K562 (cell line): Measurements from ENCODE around the gene MACF1. TPM values are rescaled to one million over a fixed set of nuclear protein-coding genes. Genes with fewer than 3 reads are reported as not detected.

Experiments used
- ADNP ChIP-seq: fragments of 200-800 bp; sonication (Bioruptor generic); IDR thresholded peaks from 2 replicates; pipeline ENCODE4 v1.6.1; 2016; ENCODE audit warnings: missing genetic modification characterization, missing compliant biosample characterization
- ARID1B ChIP-seq: fragments of 450-650 bp; IDR thresholded peaks from 2 replicates; pipeline ENCODE4 v1.6.1; 2016; ENCODE audit warnings: antibody characterized with exemption, mild to moderate bottlenecking, inconsistent platforms
- ARID3B ChIP-seq: fragments of 250-450 bp; sonication (Bioruptor Pico); IDR thresholded peaks from 2 replicates; pipeline ENCODE4 v1.4.0; 2020; ENCODE audit warnings: borderline replicate concordance
- CBFA2T3 ChIP-seq: fragments of 450-650 bp; IDR thresholded peaks from 2 replicates; pipeline ENCODE4 v1.6.1; 2017
- CBX5 ChIP-seq: IDR thresholded peaks from 2 replicates; pipeline ENCODE4 v1.6.1; 2014; ENCODE audit warnings: low read depth, borderline replicate concordance
- CBX8 ChIP-seq: fragments of 200-600 bp; sonication (generic); IDR thresholded peaks from 2 replicates; pipeline ENCODE4 v1.6.1; 2012; ENCODE audit warnings: borderline replicate concordance, mixed run types, low read depth, mild to moderate bottlenecking, moderate library complexity, mixed read lengths, low read length, control low read depth, inconsistent platforms; ENCODE audit not compliant: poor library complexity, severe bottlenecking; ENCODE audit errors: extremely low read depth
- CEBPG ChIP-seq, 3 experiments: fragments of 200-800 bp in 1 of 3; sonication (Bioruptor generic) in 1 of 3; sonication (generic) in 1 of 3; formaldehyde crosslinking in 1 of 3; IDR thresholded peaks in 2 of 3; conservative IDR thresholded peaks in 1 of 3; 2 replicates each; pipeline versions ENCODE4 v1.6.1 to v1.8.0; 2016 to 2022; ENCODE audit warnings: missing compliant biosample characterization in 2 of 3, missing genetic modification characterization in 2 of 3, mild to moderate bottlenecking in 1 of 3, missing genetic modification reagents in 1 of 3
- CHD4 ChIP-seq: fragments of 200-600 bp; sonication (generic); IDR thresholded peaks from 3 replicates; pipeline ENCODE4 v1.6.1; 2012; ENCODE audit warnings: low read depth, mild to moderate bottlenecking, mixed read lengths, low read length, inconsistent platforms; ENCODE audit not compliant: insufficient read depth, insufficient replicate concordance, poor library complexity, severe bottlenecking
- KDM1A ChIP-seq, 2 experiments: fragments of 450-650 bp; IDR thresholded peaks; 2 replicates each; pipeline ENCODE4 v1.6.1; 2016; ENCODE audit warnings: mild to moderate bottlenecking in 2 of 2
- SAP30 ChIP-seq: fragments of 200-600 bp; sonication (generic); IDR thresholded peaks from 2 replicates; pipeline ENCODE4 v1.6.1; 2012; ENCODE audit warnings: borderline replicate concordance, low read depth, mild to moderate bottlenecking, moderate library complexity, low read length, control low read depth, inconsistent platforms; ENCODE audit not compliant: insufficient read depth, poor library complexity, severe bottlenecking
- SMAD2 ChIP-seq: fragments of 150-350 bp; IDR thresholded peaks from 2 replicates; pipeline ENCODE4 v1.6.1; 2014; ENCODE audit warnings: low read depth, mild to moderate bottlenecking, low read length
- TCF3 ChIP-seq: sonication (generic); formaldehyde crosslinking; IDR thresholded peaks from 2 replicates; pipeline ENCODE4 v1.4.0; 2020; ENCODE audit warnings: mild to moderate bottlenecking, missing genetic modification reagents
- TFAM ChIP-seq: fragments of 250-450 bp; sonication (Bioruptor Pico); conservative IDR thresholded peaks from 2 replicates; pipeline ENCODE4 v1.5.0; 2021; ENCODE audit warnings: mild to moderate bottlenecking, moderate library complexity
- TFAP4 ChIP-seq: sonication (generic); formaldehyde crosslinking; IDR thresholded peaks from 2 replicates; pipeline ENCODE4 v1.8.0; 2022; ENCODE audit warnings: missing genetic modification reagents, mild to moderate bottlenecking, moderate library complexity, borderline replicate concordance
- U2AF1 ChIP-seq: fragments of 200-400 bp; formaldehyde crosslinking; optimal IDR thresholded peaks from 2 replicates; pipeline ENCODE3; 2017; ENCODE audit warnings: mild to moderate bottlenecking, low read depth, low read length, moderate library complexity
- ZBED1 ChIP-seq: IDR thresholded peaks from 2 replicates; pipeline ENCODE4 v1.6.1; 2014
- ZNF121 ChIP-seq: sonication (generic); formaldehyde crosslinking; conservative IDR thresholded peaks from 2 replicates; pipeline ENCODE4 v1.8.0; 2022; ENCODE audit warnings: missing genetic modification reagents
- ZNF184 ChIP-seq: sonication (generic); formaldehyde crosslinking; IDR thresholded peaks from 2 replicates; pipeline ENCODE4 v1.5.0; 2020; ENCODE audit warnings: missing genetic modification reagents
- ZNF3 ChIP-seq: fragments of 250-450 bp; sonication (Bioruptor Pico); IDR thresholded peaks from 2 replicates; pipeline ENCODE4 v1.5.0; 2021; ENCODE audit warnings: mild to moderate bottlenecking, moderate library complexity
- ZNF347 ChIP-seq: fragments of 450-650 bp; formaldehyde crosslinking; IDR thresholded peaks from 2 replicates; pipeline ENCODE4 v1.4.0; 2020; ENCODE audit warnings: low read depth, mild to moderate bottlenecking, moderate library complexity
- polyA plus RNA-seq, 8 experiments: library from polyadenylated mRNA; depleted of rRNA in 4 of 8; stranded (reverse) in 5 of 8; unstranded in 3 of 8; fragments of >200 nt; fragmentation: Nextera tagmentation in 2 of 8; fragmentation: Illumina TruSeq in 1 of 8; extraction: Ambion mirVana in 2 of 8; extraction: Trizol in 1 of 8; gene quantifications; 2 replicates each; pipeline versions ENCODE4 v1.2.1 to v1.2.3, GENCODE V29; 2011 to 2014; ENCODE audit warnings: inconsistent platforms in 1 of 8, missing spikeins in 1 of 8
- total RNA-seq, 7 experiments: library from RNA; depleted of rRNA in 6 of 7; stranded (reverse); fragments of >200 nt in 6 of 7; fragmentation: Illumina TruSeq in 2 of 7; extraction: Trizol in 2 of 7; gene quantifications; 2 replicates each; pipeline versions ENCODE4 v1.2.1 to v1.2.3, GENCODE V29; 2011 to 2021; ENCODE audit warnings: low replicate concordance in 1 of 7
- TF ChIP-seq, protein P1 (sequence below): fragments of 150-350 bp; IDR thresholded peaks from 2 replicates; pipeline ENCODE4 v1.6.1; 2014; ENCODE audit warnings: low read depth, mild to moderate bottlenecking, low read length, borderline replicate concordance
- TF ChIP-seq, protein P2 (sequence below): fragments of 450-650 bp; IDR thresholded peaks from 2 replicates; pipeline ENCODE4 v1.6.1; 2016; ENCODE audit warnings: missing biosample characterization, missing genetic modification characterization

The MACF1 gene
- total and polyA plus RNA-seq, 9 of the 15 experiments (the other 6 are each of a cell fraction or from before 2014, with no cell fraction given): 13.2 to 232 (median 112) TPM

- TF ChIP-seq CHD4 (no peak), CBX8 (no peak), ZNF121 (CRISPR knock-in tag) (no peak), ARID3B (CRISPR knock-in tag) (no peak), SAP30 (no peak), TCF3 (CRISPR knock-in tag) (0 out of 2 replicates have a peak, but pooled peaks have one; percentile 9), ADNP (tag) (no peak), CBX5 (no peak), ZNF3 (CRISPR knock-in tag) (no peak), ARID1B (no peak), ZBED1 (no peak), SMAD2 (no peak), ZNF347 (no peak), KDM1A (IDR thresholded peaks at IDR 0.05) (peak; percentile 85 to 90; a peak in 3 of 4 replicates), TFAP4 (CRISPR knock-in tag) (no peak), U2AF1 (no peak), TFAM (CRISPR knock-in tag) (no peak), CBFA2T3 (peak; percentile 54), CEBPG (CRISPR knock-in tag; IDR thresholded peaks at IDR 0.05) (no peak), CEBPG (tag; conservative IDR thresholded peaks at IDR 0.05 in 1 of 2, IDR thresholded peaks at IDR 0.05 in 1 of 2) (no peak), ZNF184 (no peak)
- TF ChIP-seq, protein P1, sequence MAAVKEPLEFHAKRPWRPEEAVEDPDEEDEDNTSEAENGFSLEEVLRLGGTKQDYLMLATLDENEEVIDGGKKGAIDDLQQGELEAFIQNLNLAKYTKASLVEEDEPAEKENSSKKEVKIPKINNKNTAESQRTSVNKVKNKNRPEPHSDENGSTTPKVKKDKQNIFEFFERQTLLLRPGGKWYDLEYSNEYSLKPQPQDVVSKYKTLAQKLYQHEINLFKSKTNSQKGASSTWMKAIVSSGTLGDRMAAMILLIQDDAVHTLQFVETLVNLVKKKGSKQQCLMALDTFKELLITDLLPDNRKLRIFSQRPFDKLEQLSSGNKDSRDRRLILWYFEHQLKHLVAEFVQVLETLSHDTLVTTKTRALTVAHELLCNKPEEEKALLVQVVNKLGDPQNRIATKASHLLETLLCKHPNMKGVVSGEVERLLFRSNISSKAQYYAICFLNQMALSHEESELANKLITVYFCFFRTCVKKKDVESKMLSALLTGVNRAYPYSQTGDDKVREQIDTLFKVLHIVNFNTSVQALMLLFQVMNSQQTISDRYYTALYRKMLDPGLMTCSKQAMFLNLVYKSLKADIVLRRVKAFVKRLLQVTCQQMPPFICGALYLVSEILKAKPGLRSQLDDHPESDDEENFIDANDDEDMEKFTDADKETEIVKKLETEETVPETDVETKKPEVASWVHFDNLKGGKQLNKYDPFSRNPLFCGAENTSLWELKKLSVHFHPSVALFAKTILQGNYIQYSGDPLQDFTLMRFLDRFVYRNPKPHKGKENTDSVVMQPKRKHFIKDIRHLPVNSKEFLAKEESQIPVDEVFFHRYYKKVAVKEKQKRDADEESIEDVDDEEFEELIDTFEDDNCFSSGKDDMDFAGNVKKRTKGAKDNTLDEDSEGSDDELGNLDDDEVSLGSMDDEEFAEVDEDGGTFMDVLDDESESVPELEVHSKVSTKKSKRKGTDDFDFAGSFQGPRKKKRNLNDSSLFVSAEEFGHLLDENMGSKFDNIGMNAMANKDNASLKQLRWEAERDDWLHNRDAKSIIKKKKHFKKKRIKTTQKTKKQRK: no peak
- TF ChIP-seq, protein P2, sequence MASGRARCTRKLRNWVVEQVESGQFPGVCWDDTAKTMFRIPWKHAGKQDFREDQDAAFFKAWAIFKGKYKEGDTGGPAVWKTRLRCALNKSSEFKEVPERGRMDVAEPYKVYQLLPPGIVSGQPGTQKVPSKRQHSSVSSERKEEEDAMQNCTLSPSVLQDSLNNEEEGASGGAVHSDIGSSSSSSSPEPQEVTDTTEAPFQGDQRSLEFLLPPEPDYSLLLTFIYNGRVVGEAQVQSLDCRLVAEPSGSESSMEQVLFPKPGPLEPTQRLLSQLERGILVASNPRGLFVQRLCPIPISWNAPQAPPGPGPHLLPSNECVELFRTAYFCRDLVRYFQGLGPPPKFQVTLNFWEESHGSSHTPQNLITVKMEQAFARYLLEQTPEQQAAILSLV (tag): no peak
Measured at GRCh38 chr1:39226836-39227235, 22.3 kb downstream of the MACF1 start (continued).
